DMS 273 treated with DMSO at 0.1 percent for 48 hours (cell line): ENCODE data around the gene LOXL1.

Source experiments
- DNase-seq: peaks from one replicate; lab custom pipeline; 2025; lab: John Stamatoyannopoulos, UW

The LOXL1 gene

GRCh38 chr15:73981761-73982221 lies 55.5 kb downstream of the LOXL1 start:
- no peak for DNase-seq

GRCh38 chr15:73982222-73982962 lies 56.1 kb downstream of the LOXL1 start:
- DNase-seq: no peak

GRCh38 chr15:73983211-73983727 lies 57.0 kb downstream of the LOXL1 start:
- no peak for DNase-seq

DNA sequence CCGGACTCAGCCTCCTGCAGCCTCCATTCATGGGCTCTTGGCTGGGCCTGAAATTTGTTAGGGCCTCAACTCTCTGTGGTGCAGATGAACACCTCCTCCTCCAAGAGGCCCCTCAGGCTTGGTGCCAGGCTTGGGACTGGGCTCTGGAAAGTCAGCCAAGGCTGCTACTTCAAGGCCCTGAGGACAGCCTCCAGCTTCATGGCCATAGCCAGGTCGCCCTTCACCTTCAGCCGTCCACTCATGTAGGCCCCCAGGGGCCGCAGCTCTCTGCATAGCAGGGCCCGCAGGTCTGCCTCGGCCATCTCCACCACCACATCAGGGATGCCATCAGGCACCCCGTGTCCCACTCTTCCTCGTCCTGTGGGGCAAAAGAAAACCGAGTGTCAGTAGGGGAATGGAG lies 57.5 kb downstream of the LOXL1 start:
- no peak for DNase-seq

DNA sequence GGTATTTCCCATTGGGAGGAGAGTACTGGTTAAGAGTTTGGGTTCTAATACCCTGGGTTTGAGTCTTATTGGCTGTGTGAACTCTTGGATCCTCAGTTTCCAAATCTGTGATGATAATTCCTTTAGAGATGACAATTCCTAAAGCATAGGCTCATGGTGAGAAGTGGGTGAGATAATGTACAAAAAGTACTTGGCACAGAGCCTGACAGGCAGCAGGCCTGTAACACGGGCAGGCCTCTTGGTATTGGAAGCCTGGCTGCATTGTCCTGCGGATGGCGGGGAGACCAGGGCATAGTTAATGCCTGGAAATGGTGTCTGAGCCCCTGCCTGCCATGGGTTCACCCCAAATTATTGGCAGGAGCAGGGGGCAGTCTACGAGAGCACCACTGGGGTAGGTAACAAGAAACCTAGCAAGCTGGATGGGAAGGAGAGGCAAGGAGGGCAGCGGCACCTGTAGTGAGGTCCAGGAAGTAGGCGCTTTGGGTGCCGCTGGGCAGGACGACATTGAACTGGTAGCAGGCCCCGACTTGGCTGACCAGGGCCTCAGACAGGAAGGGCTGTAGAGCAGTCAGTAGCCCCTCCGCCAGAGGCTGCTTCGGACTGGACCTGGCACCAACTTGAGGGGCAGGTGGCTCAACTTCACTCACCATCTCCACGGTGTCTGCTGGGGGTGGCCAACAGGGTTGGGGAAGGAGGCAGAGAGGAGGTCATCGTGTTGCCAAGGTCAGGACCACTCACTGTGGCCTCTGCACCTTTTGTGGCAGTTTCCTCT lies 58.1 kb downstream of the LOXL1 start:
- DNase-seq: no peak

DNA sequence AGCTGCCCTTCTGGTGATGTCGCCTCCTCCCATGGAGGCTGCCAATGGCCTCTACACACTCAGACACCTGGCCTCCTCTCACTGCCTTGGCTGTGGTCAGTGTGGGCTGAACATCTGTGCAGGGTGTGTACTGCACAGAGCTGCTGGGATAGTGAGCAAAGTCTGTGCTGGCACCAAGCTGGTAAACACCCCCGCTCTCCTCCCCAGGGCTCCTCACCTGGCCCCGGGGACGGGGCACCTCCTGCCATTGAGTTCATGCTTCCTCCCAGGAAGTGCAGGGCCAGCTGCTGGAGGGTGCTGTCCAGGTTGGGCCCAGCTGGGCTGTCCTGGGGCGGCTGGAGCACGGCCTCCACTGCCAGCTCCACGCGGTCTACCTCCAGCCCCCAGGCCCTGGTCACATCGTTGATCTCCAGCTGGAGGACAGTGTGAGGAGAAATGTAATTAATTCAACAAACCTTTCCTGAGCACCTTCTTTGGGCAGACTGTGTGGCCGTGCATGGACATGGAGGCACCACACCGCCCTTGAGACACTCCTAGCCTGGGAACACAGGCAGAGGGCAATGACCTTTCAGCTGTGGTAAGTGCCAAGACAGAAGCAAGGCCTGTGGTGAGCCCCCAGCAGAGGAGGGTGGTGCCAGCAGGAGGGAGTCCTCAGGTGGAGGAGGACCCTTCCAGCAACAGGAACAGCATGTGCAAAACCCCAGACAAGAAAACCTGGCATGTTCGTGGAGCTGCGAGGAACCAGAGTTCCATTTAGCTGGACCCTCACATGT lies 59.0 kb downstream of the LOXL1 start:
- no peak for DNase-seq

GRCh38 chr15:73986055-73986775 lies 60.0 kb downstream of the LOXL1 start:
- no peak for DNase-seq

- no peak for DNase-seq
These were observed 60.5 kb downstream of the LOXL1 start for GRCh38 chr15:73986776-73987056.

DNA sequence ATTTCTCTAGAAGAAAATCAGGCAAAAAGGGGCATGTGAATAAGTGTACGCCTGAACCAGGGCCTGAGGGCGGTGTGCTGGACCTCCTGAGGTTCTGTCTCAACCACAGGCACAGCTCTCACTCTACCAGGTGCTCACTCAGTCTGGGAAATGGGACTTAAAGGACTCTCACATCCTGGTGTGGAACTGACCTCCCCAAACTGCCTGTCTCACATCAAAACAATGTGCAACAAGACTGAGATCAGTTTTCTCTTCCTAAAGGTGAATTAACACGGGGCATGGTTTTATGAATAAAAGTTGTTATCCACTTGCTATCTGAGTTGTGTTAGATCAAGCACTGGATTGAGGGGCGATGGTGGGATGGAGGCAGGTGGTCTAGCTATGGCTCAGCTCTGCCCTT lies 61.0 kb downstream of the LOXL1 start:
- DNase-seq: no peak

- DNase-seq: no peak
These were observed 61.6 kb downstream of the LOXL1 start for GRCh38 chr15:73987681-73988444.

- DNase-seq: no peak
These were observed 62.2 kb downstream of the LOXL1 start for GRCh38 chr15:73988445-73988969.

GRCh38 chr15:73989001-73989798 lies 62.9 kb downstream of the LOXL1 start:
- DNase-seq: no peak

DNA sequence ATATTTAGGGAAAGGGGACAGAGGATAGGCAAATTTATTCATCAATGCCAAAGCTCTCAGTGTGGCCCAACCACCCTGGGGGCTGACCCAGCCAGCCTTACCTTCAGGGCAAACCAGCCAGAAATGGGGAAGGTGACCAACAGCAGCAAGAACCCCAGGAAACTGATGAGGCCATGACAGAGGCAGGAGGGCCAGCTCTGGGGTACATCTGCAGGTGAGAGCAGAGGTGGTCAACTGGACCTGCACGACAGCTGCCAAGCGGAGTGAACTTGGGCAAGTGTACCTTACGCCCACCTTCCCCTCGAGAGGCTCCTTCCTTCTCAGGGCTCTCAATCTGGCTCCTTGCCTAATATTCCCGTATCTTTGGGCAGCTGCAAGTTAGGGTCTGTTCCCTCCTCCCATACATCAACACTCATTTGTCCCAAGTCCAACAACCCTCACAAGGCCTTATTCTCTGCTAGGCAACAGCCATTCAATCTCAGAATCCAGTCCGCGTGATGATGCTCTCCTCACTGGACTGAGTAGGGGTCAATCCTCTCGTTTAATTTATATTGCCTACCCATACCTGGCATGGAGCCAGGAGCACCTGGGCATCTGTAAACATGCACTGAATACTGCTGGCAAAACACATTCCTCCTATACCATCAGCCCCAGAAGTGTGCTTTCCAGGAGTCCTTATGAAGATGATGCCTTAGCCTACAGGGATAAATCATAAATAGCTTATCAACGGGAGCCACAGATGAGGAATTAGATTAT lies 64.2 kb downstream of the LOXL1 start:
- DNase-seq: no peak

- no peak for DNase-seq
These were observed 65.0 kb downstream of the LOXL1 start for GRCh38 chr15:73991260-73991659.

DNA sequence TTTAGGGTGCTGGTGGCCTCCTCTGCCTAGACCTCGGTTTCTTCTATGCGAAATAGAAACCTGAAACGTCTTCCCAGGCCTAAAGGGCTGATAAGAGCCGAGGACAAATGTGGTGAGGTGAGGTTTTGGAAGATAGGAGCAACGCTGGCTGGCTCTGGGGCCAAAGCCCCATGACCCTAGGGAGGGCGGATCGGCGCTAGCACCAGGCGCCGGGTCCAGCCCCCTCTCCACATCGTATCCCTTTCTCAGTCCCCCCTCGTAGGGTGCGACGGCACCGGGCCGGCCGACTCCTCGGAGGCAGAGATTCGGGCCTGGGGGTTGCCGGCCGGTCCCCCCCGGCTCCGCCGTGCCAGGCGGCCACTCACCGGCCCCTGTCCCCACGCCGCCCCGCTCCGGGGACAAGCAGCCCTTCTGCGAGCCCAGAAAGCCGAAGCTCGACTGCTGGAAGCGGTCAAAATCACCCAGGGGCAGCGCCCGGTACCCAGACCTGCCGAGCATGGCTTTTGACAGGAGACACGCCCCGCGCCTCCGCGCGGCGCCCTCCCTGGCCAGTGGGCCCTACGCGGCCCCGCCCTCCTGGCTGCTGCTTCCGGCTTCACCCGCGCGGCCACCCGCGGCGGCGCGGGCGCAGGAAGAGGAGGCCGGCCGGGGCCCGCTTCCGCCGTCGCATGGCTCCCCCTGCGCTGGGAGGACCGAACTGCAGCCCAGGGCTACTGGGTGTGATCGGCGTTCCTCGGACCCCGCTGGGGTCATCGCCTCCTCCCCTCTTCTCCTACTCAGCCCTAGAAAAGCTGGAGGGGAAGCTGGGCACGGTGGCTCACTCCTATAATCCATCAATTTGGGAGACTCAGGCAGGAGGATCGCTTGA lies 65.7 kb downstream of the LOXL1 start, which contains the start of gene STOML1:
Gene STOML1 (minus strand): TSS at position 570 of the 868 bp plus-strand sequence. CDS start 72 bp downstream, at position 498.
- DNase-seq: peak; percentile 57

GRCh38 chr15:73992594-73992898 lies 66.3 kb downstream of the LOXL1 start:
- no peak for DNase-seq

DNA sequence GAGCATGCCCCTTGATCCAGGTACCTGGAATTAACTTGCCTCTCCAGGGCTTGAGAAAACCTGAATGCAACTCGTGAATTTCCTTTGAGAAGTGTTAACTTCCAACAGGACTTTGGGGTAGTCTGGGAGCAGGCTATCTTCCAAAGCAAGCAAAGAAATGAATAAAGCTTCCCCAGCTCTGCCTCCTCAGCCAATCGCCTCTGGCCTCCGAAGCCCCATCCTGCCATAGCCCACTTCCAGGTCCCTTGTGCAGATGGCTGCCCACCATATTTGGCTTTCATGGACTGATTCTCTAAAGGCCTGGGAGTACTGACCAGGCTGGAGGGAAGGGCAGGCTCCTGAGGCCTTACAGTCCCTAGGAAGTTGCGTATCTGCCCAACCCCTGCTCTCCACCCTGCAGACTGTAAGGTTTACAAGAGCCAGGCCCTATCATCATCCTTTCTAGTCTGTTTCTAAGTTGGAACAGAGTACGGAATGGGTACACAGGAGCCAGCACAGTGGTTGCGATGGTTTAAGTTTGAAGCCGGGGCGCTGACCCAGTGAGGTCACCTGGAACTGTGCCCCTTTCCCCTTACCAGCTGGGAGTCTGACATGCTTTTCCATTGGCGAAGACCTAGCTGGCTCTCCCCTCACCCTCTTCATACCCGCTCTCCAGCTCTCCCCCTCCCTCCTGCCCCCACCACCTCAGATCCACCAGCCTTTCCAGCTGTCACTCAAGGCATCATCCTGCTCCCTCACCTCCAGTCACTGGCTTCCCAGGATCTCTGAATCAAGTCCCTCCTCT lies 67.1 kb downstream of the LOXL1 start:
- no peak for DNase-seq
